Sigmoid colon (tissue), 7 donors: ENCODE data around the gene XPNPEP3. TPM values are rescaled to one million over a fixed set of nuclear protein-coding genes. Genes with fewer than 3 reads are reported as not detected.
A peak's percentile ranks its signal among the peaks of the same experiment; 100 is the strongest.

Experiments
- DNase-seq: peaks from one replicate; pipeline ENCODE4 v3.0.0-alpha.2; 2019
- H3K27ac ChIP-seq, 4 donors: fragments of 200-600 bp; sonication (generic); one replicate each; pipeline ENCODE4 v1.5.1; 2016 to 2019; ENCODE audit warnings: mild to moderate bottlenecking in 1 of 4
- H3K27me3 ChIP-seq, 3 donors: fragments of 200-600 bp; sonication (generic); one replicate each; pipeline ENCODE4 v1.5.1; 2019; ENCODE audit warnings: mild to moderate bottlenecking in 1 of 3
- H3K36me3 ChIP-seq, 4 donors: fragments of 200-600 bp; sonication (generic); one replicate each; pipeline ENCODE4 v1.5.1; 2016 to 2019
- H3K4me1 ChIP-seq, 4 donors: fragments of 200-600 bp; sonication (generic); one replicate each; pipeline ENCODE4 v1.5.1; 2017 to 2019
- H3K4me3 ChIP-seq, 4 donors: fragments of 200-600 bp; sonication (generic); one replicate each; pipeline ENCODE4 v1.5.1; 2017 to 2019; ENCODE audit warnings: mild to moderate bottlenecking in 2 of 4, moderate library complexity in 1 of 4
- H3K9me3 ChIP-seq, 4 donors: fragments of 200-600 bp in 3 of 4; sonication (generic) in 3 of 4; one replicate each; pipeline versions ENCODE4 v1.5.1 to v1.6.1; 2013 to 2019
- EP300 ChIP-seq, 4 donors: sonication (generic); formaldehyde crosslinking; IDR thresholded peaks; one replicate each; pipeline ENCODE4 v1.6.1; 2017; ENCODE audit warnings: antibody characterized with exemption in 4 of 4
- POLR2A ChIP-seq, 2 donors: fragments of 450-650 bp; IDR thresholded peaks; one replicate each; pipeline ENCODE4 v1.6.1; 2016; ENCODE audit warnings: antibody characterized with exemption in 2 of 2, mild to moderate bottlenecking in 2 of 2, moderate library complexity in 2 of 2
- POLR2AphosphoS5 ChIP-seq, 4 donors: sonication (generic); formaldehyde crosslinking; IDR thresholded peaks; one replicate each; pipeline ENCODE4 v1.6.1; 2017; ENCODE audit warnings: antibody characterized with exemption in 4 of 4
- WGBS, 2 donors: extraction: QIAGEN DNeasy Blood & Tissue Kit; methylation state at CpG; one replicate each; pipeline ENCODE4 v1.1.7; 2013; 5-methylcytosine and 5-hydroxymethylcytosine counted together
- intact Hi-C: fragments of 100-400 bp; cut with DNase I; formaldehyde crosslinking; loops from one replicate; pipeline ENCODE4 v1.15.1; 2023
- polyA plus RNA-seq, 3 donors: library from polyadenylated mRNA; stranded (reverse); fragments of 200-250 nt; gene quantifications; one replicate each; pipeline ENCODE4 v1.2.3, GENCODE V29; 2013
- total RNA-seq, 4 donors: library from RNA; depleted of rRNA; stranded (reverse); fragments of >200 nt; gene quantifications; one replicate each; pipeline ENCODE4 v1.1.0, GENCODE V29; 2016
- TF ChIP-seq, protein P1 (sequence below), 4 experiments: fragments of 450-650 bp in 3 of 4; fragments of 200-600 bp in 1 of 4; IDR thresholded peaks; one replicate each; pipeline ENCODE4 v1.5.1; 2016 to 2019; ENCODE audit warnings: antibody characterized with exemption in 4 of 4, mild to moderate bottlenecking in 3 of 4, moderate library complexity in 2 of 4
- donor health status: healthy with polysubstance abuse.
- donor health status: Bipolar disorder and iron deficiency.
- donor health status: healthy.

Gene XPNPEP3
- total and polyA plus RNA-seq, 7 donors = 3.9 to 13.6 (median 9.6) TPM

DNA sequence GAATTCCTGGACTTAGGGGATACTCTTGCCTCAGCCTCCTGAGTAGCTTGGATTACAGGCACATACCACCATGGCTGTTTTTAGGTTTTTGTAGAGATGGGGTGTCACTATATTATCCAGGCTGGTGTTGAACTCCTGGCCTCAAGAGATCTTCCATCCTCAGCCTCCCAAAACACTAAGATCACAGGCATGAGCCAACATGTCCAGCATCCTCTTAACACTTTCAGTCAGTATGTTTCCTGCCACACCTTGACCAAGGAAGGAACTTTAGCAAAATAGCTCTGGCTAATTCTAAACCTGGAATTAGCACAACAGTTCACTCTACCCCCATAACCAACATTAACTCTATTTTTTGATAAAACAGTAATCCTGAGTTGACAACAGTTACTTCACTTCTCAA, 32.2 kb downstream of the XPNPEP3 start:
- H3K36me3 ChIP-seq = peaks cover 0 to 80% (median 25%) of the 10 kb centered on the region in 4 donors
- TF ChIP-seq POLR2AphosphoS5 (IDR thresholded peaks at IDR 0.05) (no peak), POLR2A (IDR thresholded peaks at IDR 0.05) (no peak), EP300 (IDR thresholded peaks at IDR 0.05) (no peak)
- TF ChIP-seq, protein P1, sequence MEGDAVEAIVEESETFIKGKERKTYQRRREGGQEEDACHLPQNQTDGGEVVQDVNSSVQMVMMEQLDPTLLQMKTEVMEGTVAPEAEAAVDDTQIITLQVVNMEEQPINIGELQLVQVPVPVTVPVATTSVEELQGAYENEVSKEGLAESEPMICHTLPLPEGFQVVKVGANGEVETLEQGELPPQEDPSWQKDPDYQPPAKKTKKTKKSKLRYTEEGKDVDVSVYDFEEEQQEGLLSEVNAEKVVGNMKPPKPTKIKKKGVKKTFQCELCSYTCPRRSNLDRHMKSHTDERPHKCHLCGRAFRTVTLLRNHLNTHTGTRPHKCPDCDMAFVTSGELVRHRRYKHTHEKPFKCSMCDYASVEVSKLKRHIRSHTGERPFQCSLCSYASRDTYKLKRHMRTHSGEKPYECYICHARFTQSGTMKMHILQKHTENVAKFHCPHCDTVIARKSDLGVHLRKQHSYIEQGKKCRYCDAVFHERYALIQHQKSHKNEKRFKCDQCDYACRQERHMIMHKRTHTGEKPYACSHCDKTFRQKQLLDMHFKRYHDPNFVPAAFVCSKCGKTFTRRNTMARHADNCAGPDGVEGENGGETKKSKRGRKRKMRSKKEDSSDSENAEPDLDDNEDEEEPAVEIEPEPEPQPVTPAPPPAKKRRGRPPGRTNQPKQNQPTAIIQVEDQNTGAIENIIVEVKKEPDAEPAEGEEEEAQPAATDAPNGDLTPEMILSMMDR (IDR thresholded peaks at IDR 0.05) = no peak
- DNase-seq = no peak

DNA sequence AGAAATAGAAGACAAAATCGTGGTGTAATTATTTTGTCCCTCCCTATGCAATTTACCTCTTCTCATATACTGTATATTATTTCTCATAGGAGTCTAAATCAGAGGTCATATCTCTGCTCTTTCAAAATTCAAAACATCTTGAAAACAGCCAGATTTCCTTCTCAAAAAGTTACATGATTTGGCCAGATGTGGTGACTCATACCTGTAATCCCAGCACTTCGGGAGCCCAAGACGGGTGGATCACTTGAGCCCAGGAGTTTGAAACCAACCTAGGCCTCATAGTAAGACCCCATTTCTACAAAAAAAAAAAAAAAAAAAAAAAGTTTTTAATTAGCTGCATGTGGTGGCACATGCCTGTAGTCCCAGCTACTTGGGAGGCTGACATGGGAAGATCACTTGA, 33.9 kb downstream of the XPNPEP3 start:
- H3K27ac ChIP-seq = no peak overlapping the region
- TF ChIP-seq POLR2AphosphoS5 (IDR thresholded peaks at IDR 0.05) (no peak), POLR2A (IDR thresholded peaks at IDR 0.05) (no peak), EP300 (IDR thresholded peaks at IDR 0.05) (no peak)
- TF ChIP-seq, protein P1 (IDR thresholded peaks at IDR 0.05) = no peak
- no peak for DNase-seq
- WGBS, 2 donors = 86 to 89% methylated on average over 3 of the region's 3 CpGs
- peaks cover 0 to 79% (median 20%) of the 10 kb centered on the region in 4 donors for H3K36me3 ChIP-seq
- no peaks in the 10 kb centered on the region for H3K27me3 ChIP-seq
- no peaks in the 10 kb centered on the region for H3K9me3 ChIP-seq
- no peak overlapping the region for H3K4me3 ChIP-seq
- intact Hi-C loops = no loop called here
- no peaks in the 10 kb centered on the region for H3K4me1 ChIP-seq

More for the DNA sequence above, 32.2 kb downstream of the XPNPEP3 start:
- Histone ChIP-seq H3K4me1 (no peaks in the 10 kb centered on the region), H3K27ac (no peak overlapping the region), H3K27me3 (no peaks in the 10 kb centered on the region), H3K4me3 (no peak overlapping the region), H3K9me3 (no peaks in the 10 kb centered on the region)
- intact Hi-C loops = no loop called here

DNA sequence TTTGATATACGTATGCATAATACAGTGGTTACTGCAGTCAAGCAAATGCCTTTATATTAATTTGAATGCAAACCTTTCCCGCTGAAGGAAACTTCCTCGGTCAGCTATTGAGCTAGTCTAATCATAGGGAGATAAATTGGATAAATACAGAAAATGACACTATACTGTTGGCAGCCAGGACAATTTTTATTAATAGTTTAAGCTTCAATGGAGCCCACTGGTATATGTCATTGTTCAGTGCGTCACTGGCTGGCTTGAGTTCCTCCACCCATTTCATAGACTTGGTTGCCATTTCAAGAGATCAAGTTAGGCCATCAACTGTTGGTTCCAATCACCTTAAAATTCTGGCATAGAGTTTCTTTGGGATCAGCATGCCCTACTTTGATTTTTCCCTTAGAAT, 37.5 kb downstream of the XPNPEP3 start:
- Histone ChIP-seq H3K27ac (no peak overlapping the region), H3K27me3 (no peaks in the 10 kb centered on the region), H3K9me3 (no peaks in the 10 kb centered on the region), H3K4me1 (no peaks in the 10 kb centered on the region), H3K4me3 (no peak overlapping the region), H3K36me3 (peaks cover 0 to 44% (median 4%) of the 10 kb centered on the region in 4 donors)
- intact Hi-C loops = no loop called here
- no peak for TF ChIP-seq POLR2AphosphoS5 (IDR thresholded peaks at IDR 0.05)
- no peak for TF ChIP-seq EP300 (IDR thresholded peaks at IDR 0.05)
- no peak for TF ChIP-seq POLR2A (IDR thresholded peaks at IDR 0.05)
- TF ChIP-seq, protein P1 (IDR thresholded peaks at IDR 0.05) = no peak
- WGBS, 2 donors = 97 to 99% methylated on average over 4 of the region's 4 CpGs
- DNase-seq = no peak

DNA sequence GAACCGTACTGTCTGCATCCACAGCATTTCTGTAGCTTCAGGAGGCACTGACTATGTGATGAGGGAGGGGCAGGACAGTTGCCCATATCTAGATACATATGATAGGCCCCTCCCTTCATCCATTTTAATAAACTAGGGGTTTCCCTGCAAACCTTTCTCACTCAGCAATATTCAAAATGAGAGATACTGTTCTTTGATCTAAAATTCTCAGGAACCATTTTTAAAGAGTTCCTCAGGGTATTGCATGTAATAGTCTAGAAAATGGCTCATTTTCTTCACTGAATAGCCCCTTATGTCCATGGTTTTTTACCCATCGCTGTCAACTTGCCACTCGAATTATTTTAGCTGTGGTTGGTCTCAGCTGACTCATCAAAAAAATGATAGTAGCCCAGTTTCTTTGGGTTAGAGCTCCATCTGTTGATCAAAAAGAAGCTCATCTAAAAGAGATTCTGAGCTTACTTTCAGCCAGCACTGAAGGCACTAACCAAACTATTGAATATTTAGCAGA, 42.0 kb downstream of the XPNPEP3 start:
- Histone ChIP-seq H3K4me1 (no peaks in the 10 kb centered on the region), H3K4me3 (no peak overlapping the region), H3K9me3 (no peaks in the 10 kb centered on the region), H3K27me3 (no peaks in the 10 kb centered on the region), H3K36me3 (peaks cover 0 to 18% (median 0%) of the 10 kb centered on the region in 4 donors), H3K27ac (no peak overlapping the region)
- 32 to 35% methylated on average over 3 of the region's 3 CpGs for WGBS, 2 donors
- DNase-seq = no peak
- intact Hi-C loops = no loop called here
- TF ChIP-seq, protein P1 (IDR thresholded peaks at IDR 0.05) = peak in 2 of 4 experiments; percentile 37 to 41
- TF ChIP-seq EP300 (IDR thresholded peaks at IDR 0.05) = no peak

DNA sequence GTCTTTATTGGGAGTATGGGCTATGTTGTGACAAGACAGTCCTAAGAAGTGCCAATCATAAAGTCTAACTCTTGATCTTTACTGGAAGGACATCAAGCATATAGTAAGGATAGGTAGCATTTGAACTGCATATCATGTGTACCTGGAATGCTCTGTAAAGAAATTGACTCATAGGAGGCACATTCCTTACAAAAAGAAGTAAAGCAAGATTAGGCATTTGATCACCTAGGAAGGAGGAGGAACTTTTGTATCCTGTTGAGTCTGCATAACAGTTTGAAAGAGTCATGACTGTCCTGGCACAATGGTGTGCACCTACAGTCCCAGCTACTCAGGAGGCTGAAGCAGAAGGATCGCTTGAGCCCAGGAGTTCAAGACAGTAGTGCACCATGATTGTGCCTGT, 47.2 kb downstream of the XPNPEP3 start:
- 95 to 96% methylated on average over 1 of the region's 1 CpG for WGBS, 2 donors
- TF ChIP-seq POLR2AphosphoS5 (IDR thresholded peaks at IDR 0.05) = no peak
- TF ChIP-seq, protein P1 (IDR thresholded peaks at IDR 0.05) = no peak
- TF ChIP-seq POLR2A (IDR thresholded peaks at IDR 0.05) = no peak
- no peak for TF ChIP-seq EP300 (IDR thresholded peaks at IDR 0.05)
- H3K27ac ChIP-seq = no peak overlapping the region
- no peaks in the 10 kb centered on the region for H3K4me1 ChIP-seq
- H3K9me3 ChIP-seq = no peaks in the 10 kb centered on the region
- no peak overlapping the region for H3K4me3 ChIP-seq
- no peaks in the 10 kb centered on the region for H3K27me3 ChIP-seq
- DNase-seq = no peak
- intact Hi-C loops = no loop called here
- H3K36me3 ChIP-seq = peaks cover 0 to 39% (median 14%) of the 10 kb centered on the region in 4 donors
